A673 (cell line): ENCODE measurements around the gene TMEM59L. TPM values are rescaled to one million over a fixed set of nuclear protein-coding genes. Genes with fewer than 3 reads are reported as not detected.

Experiments used
- BruUV-seq: library from RNA; stranded (reverse); fragments of 400-500 nt; replicated peaks from 2 replicates; lab custom pipeline; 2021; lab: Mats Ljungman, UMichigan
- CTCF ChIA-PET: fragments of 300-600 bp; sonication (Branson Sonifier 250); formaldehyde crosslinking; loops from one replicate; lab custom pipeline; 2022; ENCODE audit warnings: antibody characterized with exemption; lab: Charles Lee
- POLR2A ChIA-PET: fragments of 300-600 bp; sonication (Branson Sonifier 250); formaldehyde crosslinking; loops from one replicate; lab custom pipeline; 2022; ENCODE audit warnings: antibody characterized with exemption; ENCODE audit not compliant: low non-redundant PET; lab: Charles Lee
- DNase-seq: peaks from one replicate; pipeline ENCODE4 v3.0.0-alpha.2; 2015; ENCODE audit warnings: low spot score
- H3K27ac ChIP-seq: fragments of 200-600 bp; sonication (generic); 2 replicates; pipeline ENCODE4 v1.5.1; 2016; ENCODE audit warnings: mixed run types, low read depth, mild to moderate bottlenecking, mixed read lengths, antibody characterized with exemption, low read length; ENCODE audit not compliant: poor library complexity, severe bottlenecking
- H3K27me3 ChIP-seq: fragments of 200-600 bp; sonication (generic); replicated peaks from 2 replicates; pipeline ENCODE4 v1.6.1; 2017; ENCODE audit warnings: mixed run types, low read depth, mild to moderate bottlenecking, mixed read lengths, antibody characterized with exemption, low read length; ENCODE audit not compliant: insufficient read depth, poor library complexity
- H3K36me3 ChIP-seq: fragments of 200-600 bp; sonication (generic); 2 replicates; pipeline ENCODE4 v1.6.1; 2016; ENCODE audit warnings: mixed run types, mild to moderate bottlenecking, mixed read lengths, antibody characterized with exemption, low read length; ENCODE audit not compliant: insufficient read depth, poor library complexity, severe bottlenecking
- H3K4me1 ChIP-seq: fragments of 200-600 bp; sonication (generic); 2 replicates; pipeline ENCODE4 v1.6.1; 2017; ENCODE audit warnings: mixed run types, mild to moderate bottlenecking, mixed read lengths, antibody characterized with exemption, low read length; ENCODE audit not compliant: insufficient read depth, poor library complexity, severe bottlenecking
- H3K4me3 ChIP-seq: fragments of 200-600 bp; sonication (generic); 2 replicates; pipeline ENCODE4 v1.5.1; 2016; ENCODE audit warnings: low read depth, mixed run types, mild to moderate bottlenecking, mixed read lengths, low read length; ENCODE audit not compliant: poor library complexity, severe bottlenecking
- H3K9me3 ChIP-seq: fragments of 200-600 bp; sonication (generic); 2 replicates; pipeline ENCODE4 v1.6.1; 2016; ENCODE audit warnings: mixed run types, low read depth, mild to moderate bottlenecking, mixed read lengths, antibody characterized with exemption, low read length; ENCODE audit not compliant: poor library complexity, severe bottlenecking
- EZH2 ChIP-seq: fragments of 200-600 bp; sonication (generic); IDR thresholded peaks from 2 replicates; pipeline ENCODE4 v1.6.1; 2017; ENCODE audit warnings: borderline replicate concordance, low read depth, mild to moderate bottlenecking, mixed read lengths, antibody characterized with exemption, low read length; ENCODE audit not compliant: poor library complexity, severe bottlenecking
- intact Hi-C: fragments of 100-400 bp; cut with micrococcal nuclease; formaldehyde crosslinking; loops from one replicate; pipeline ENCODE4 v1.10.0; 2022; ENCODE audit not compliant: unreplicated experiment
- total RNA-seq: library from RNA; stranded (reverse); gene quantifications from 2 replicates; pipeline ENCODE4 v1.2.3, GENCODE V29; 2021
- TF ChIP-seq, protein P1 (sequence below): fragments of 300-800, 200-600 bp; sonication (generic); conservative IDR thresholded peaks from 2 replicates; pipeline ENCODE4 v1.5.1; 2017; ENCODE audit warnings: low read depth, mild to moderate bottlenecking, antibody characterized with exemption, low read length, moderate library complexity, mixed read lengths

Gene TMEM59L
- total RNA-seq, 1 experiment from 2014 or later = 9.3 TPM

DNA sequence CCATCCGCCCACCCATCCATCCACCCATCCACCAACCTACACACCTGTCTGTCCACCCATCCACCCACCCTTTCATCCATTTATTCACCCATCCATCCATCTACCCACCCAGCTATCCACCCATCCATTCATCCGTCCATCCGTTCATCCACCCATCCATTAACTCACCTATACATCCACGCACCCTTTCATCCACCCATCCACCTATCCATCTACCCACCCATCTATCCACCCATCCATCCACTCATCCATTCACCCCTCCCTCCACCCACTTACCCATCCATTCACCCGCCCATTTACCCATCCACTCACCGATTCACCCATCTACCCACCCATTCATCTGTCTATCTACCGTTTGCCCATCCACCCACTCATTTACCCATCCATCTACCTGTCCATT lies 41.8 kb downstream of the TMEM59L start:
- DNase-seq = no peak
- Histone ChIP-seq H3K36me3 (no peaks in the 10 kb centered on the region), H3K4me1 (peaks cover 10% of the 10 kb centered on the region), H3K27ac (no peak overlapping the region), H3K9me3 (no peaks in the 10 kb centered on the region), H3K27me3 (no peaks in the 10 kb centered on the region), H3K4me3 (no peak overlapping the region)
- intact Hi-C loops = no loop called here
- TF ChIP-seq, protein P1, sequence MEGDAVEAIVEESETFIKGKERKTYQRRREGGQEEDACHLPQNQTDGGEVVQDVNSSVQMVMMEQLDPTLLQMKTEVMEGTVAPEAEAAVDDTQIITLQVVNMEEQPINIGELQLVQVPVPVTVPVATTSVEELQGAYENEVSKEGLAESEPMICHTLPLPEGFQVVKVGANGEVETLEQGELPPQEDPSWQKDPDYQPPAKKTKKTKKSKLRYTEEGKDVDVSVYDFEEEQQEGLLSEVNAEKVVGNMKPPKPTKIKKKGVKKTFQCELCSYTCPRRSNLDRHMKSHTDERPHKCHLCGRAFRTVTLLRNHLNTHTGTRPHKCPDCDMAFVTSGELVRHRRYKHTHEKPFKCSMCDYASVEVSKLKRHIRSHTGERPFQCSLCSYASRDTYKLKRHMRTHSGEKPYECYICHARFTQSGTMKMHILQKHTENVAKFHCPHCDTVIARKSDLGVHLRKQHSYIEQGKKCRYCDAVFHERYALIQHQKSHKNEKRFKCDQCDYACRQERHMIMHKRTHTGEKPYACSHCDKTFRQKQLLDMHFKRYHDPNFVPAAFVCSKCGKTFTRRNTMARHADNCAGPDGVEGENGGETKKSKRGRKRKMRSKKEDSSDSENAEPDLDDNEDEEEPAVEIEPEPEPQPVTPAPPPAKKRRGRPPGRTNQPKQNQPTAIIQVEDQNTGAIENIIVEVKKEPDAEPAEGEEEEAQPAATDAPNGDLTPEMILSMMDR = no peak
- no peak for TF ChIP-seq EZH2
- no TSS peak for BruUV-seq
- CTCF ChIA-PET = no interaction called here
- POLR2A ChIA-PET = no interaction called here

DNA sequence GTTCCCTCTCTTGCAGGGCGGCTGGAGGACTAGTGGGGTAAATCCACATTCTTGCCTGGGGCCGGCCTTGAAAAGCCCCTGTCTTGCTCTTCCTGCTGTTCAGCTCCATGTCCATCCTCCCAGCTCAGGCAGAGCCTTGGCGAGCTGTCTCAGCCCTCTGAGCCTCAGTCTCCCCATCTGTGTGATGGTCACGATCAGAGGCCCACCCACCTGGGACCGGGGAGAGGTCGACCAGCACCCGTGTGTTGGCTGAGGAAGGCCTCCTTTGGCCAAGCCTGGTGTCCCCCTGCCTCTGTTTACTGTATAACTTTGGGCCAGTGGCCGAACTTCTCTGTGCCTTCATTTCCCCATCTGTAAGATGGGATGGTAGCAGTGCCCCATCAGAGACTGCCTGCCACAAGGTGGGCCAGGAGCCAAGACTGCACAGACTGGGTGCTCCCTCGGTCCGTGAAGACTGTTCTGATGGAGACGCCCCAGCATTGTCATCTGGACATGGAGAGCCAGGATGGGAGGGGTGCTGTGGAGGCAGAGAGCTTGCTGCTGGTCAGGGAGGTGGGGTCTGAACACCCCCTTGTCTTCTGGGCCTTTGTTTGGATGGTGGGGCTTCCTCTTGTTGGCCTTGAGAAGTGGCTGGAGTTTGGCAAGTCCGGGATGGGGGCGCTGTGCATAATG lies 42.6 kb downstream of the TMEM59L start:
- ChIA-PET CTCF (no interaction called here), POLR2A (no interaction called here)
- Histone ChIP-seq H3K4me1 (peaks cover 10% of the 10 kb centered on the region), H3K27me3 (no peaks in the 10 kb centered on the region), H3K36me3 (no peaks in the 10 kb centered on the region), H3K27ac (no peak overlapping the region), H3K9me3 (no peaks in the 10 kb centered on the region), H3K4me3 (no peak overlapping the region)
- BruUV-seq = no TSS peak
- DNase-seq = no peak
- TF ChIP-seq, protein P1 = no peak
- TF ChIP-seq EZH2 = no peak
- intact Hi-C loops = no loop called here

DNA sequence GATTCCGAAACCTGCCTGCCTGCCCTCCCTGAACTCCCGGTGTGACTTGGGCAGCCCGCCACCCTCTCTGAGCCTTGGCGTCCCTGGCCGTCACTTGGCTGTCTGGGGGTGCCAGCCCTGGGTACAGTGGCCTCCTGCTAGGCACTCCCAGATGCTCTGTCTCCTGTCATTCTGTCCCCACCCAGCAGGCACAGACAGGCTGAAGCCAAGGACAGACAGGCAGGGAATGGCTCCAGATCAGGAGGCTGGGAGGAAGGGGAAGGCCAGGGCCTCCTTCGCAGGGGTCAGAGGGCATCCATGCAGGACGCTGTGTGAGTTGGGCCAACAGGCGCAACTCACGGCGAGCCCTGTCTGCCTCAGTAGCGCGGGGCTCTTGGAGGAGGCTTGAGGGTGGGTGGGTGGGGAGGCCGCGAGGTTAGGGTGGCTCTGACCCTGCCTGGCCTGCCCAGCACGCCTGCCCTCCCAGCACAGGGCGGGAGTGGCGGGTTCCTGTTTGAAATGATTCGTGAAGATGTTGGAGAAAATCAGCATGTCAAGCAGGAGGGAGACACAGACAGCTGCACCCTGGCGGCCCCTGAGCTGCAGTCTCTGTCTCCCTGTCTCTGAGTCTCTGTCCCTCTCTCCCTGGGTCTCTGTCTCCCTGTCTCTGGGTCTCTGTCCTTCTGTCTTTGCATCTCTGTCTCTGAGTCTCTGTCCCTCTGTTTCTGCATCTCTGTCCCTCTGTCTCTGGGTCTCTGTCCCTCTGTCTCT lies 43.8 kb downstream of the TMEM59L start:
- DNase-seq = no peak
- Histone ChIP-seq H3K4me1 (peaks cover 10% of the 10 kb centered on the region), H3K9me3 (no peaks in the 10 kb centered on the region), H3K27ac (no peak overlapping the region), H3K4me3 (no peak overlapping the region), H3K27me3 (no peaks in the 10 kb centered on the region), H3K36me3 (no peaks in the 10 kb centered on the region)
- ChIA-PET POLR2A (no interaction called here), CTCF (no interaction called here)
- no TSS peak for BruUV-seq
- intact Hi-C loops = no loop called here
- no peak for TF ChIP-seq EZH2
- TF ChIP-seq, protein P1 = no peak
